ENCODE data around the gene CYP8B1. TPM values are rescaled to one million over a fixed set of nuclear protein-coding genes. Genes with fewer than 3 reads are reported as not detected.

CYP8B1 gene
- total and polyA plus RNA-seq, 2 of the 13 experiments (the other 11 are each of a cell fraction or from before 2014, with no cell fraction given), result 0.58 to 2.0 TPM

DNA sequence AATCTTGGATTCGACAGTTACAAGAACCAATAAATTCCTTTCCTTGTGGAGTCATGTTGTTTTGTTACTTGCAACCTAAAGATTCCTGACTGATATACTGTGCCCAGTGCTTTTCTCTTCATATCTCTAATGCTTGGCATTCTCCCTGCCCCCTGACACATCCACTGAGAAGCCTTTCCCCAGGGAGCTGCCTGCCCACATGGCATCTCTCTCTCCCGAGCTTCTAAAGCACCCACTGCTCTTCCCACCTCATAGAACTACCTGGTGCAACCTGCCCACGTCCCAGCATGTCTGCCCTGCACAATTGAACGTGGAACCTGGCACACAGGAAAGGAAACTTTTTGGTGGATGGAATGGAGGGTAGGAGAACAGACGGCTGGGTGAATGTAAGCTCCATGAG is 6.8 kb downstream of the CYP8B1 start:
- TF ChIP-seq FOXK2 (IDR thresholded peaks at IDR 0.05), result no peak
- H3K4me3 ChIP-seq (replicated peaks in 1 of 3; ENCODE audit: insufficient read depth in 1 of 3, low read depth in 2 of 3, low read length in 3 of 3), result no peak overlapping the region
- DNase-seq (ENCODE audit: low spot score), result no peak
- H4K20me1 ChIP-seq (ENCODE audit: insufficient read depth, low read length), result no peaks in the 10 kb centered on the region
- H3K9ac ChIP-seq (ENCODE audit: insufficient read depth, low read depth, low read length), result no peak overlapping the region
- in situ Hi-C loops (cut with HindIII; ENCODE audit: extremely low pct_ligation_motif_present, low pct_unique_long_range_greater_than_20kb) (no loop called here), intact Hi-C loops (cut with micrococcal nuclease; ENCODE audit: unreplicated experiment) (no loop called here)
- no peak overlapping the region for H2AFZ ChIP-seq (ENCODE audit: low read length)
- H3K4me1 ChIP-seq (ENCODE audit: insufficient read depth, low read length), result peaks cover 39% of the 10 kb centered on the region
- WGBS (ENCODE audit: low lambda C conversion rate), result 91% methylated on average over 5 of the region's 5 CpGs
- CTCF ChIA-PET (ENCODE audit: low intra/inter-chr PET ratio, low total read pairs), result no interaction called here
- H3K36me3 ChIP-seq (replicated peaks in 1 of 2; ENCODE audit: control insufficient read depth in 1 of 2, insufficient read depth in 2 of 2, low read length in 2 of 2), result no peaks in the 10 kb centered on the region
- no peaks in the 10 kb centered on the region for H3K79me2 ChIP-seq (ENCODE audit: insufficient read depth, low read length)
- FAIRE-seq, result no peak
- no TSS peak for BruUV-seq (replicated peaks)
- no peaks in the 10 kb centered on the region for H3K27me3 ChIP-seq (ENCODE audit: control insufficient read depth in 1 of 2, insufficient read depth in 2 of 2, low read length in 2 of 2)
- H3K27ac ChIP-seq (ENCODE audit: extremely low read length, insufficient read depth, low read length), result no peak overlapping the region
- H3K4me2 ChIP-seq (ENCODE audit: low read depth, low read length), result no peak overlapping the region
- POLR2A ChIA-PET, result interaction anchor here (0.9 to 1.7 kb wide), 2 partner anchors 13 to 29 kb away, joined by 3 read pairs; no protein-coding TSS in a partner anchor
- no peak for ATAC-seq
- H3K9me3 ChIP-seq (ENCODE audit: low read length), result no peaks in the 10 kb centered on the region

DNA sequence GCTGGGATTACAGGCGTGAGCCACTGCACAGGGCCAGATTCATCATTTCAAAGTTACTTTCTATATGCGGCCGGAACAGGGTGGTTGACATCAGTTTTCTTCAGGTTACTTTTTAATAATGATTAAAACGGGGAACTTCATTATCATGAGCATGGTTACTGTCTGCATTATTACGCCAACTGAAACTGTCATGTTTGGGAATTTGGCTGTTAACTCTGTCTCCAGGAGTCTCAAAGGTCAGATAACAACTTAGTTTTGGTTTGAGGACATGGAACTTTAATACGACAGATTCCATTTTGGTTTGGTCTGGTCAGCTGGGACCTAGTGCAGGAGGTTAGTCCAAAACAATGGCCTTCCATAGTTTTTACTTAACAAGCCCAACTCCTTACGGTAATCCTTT is 8.5 kb downstream of the CYP8B1 start:
- no peak overlapping the region for H3K9ac ChIP-seq (ENCODE audit: insufficient read depth, low read depth, low read length)
- ATAC-seq (no peak; the same call in 2 of the 3 replicates), FAIRE-seq (no peak), DNase-seq (ENCODE audit: low spot score) (no peak)
- peaks cover 22% of the 10 kb centered on the region for H3K4me1 ChIP-seq (ENCODE audit: insufficient read depth, low read length)
- intact Hi-C loops (cut with micrococcal nuclease; ENCODE audit: unreplicated experiment) (no loop called here), in situ Hi-C loops (cut with HindIII; ENCODE audit: extremely low pct_ligation_motif_present, low pct_unique_long_range_greater_than_20kb) (no loop called here)
- 90% methylated on average over 7 of the region's 7 CpGs for WGBS (ENCODE audit: low lambda C conversion rate)
- H4K20me1 ChIP-seq (ENCODE audit: insufficient read depth, low read length), result no peaks in the 10 kb centered on the region
- H3K27ac ChIP-seq (ENCODE audit: extremely low read length, insufficient read depth, low read length), result no peak overlapping the region
- no peak overlapping the region for H3K4me2 ChIP-seq (ENCODE audit: low read depth, low read length)
- H3K27me3 ChIP-seq (ENCODE audit: control insufficient read depth in 1 of 2, insufficient read depth in 2 of 2, low read length in 2 of 2), result no peaks in the 10 kb centered on the region
- ChIA-PET CTCF (ENCODE audit: low intra/inter-chr PET ratio, low total read pairs) (no interaction called here), POLR2A (interaction anchor here (0.9 to 1.4 kb wide), 2 partner anchors 8 to 63 kb away, joined by 3 read pairs; partner anchors contain the start of genes CYP8B1 and HIGD1A)
- TF ChIP-seq HNF4A (CRISPR knock-in tag; IDR thresholded peaks at IDR 0.05) (no peak), TGIF2 (CRISPR knock-in tag; IDR thresholded peaks at IDR 0.05) (no peak), PRDM15 (CRISPR knock-in tag; IDR thresholded peaks at IDR 0.05) (no peak), ZNF740 (CRISPR knock-in tag; IDR thresholded peaks at IDR 0.05) (no peak), MBD4 (IDR thresholded peaks at IDR 0.05; ENCODE audit: borderline replicate concordance, low read length) (no peak), ZNF460 (CRISPR knock-in tag; IDR thresholded peaks at IDR 0.05; ENCODE audit: borderline replicate concordance) (0 out of 2 replicates have a peak, but pooled peaks have one; percentile 4)
- no TSS peak for BruUV-seq (replicated peaks)
- no peaks in the 10 kb centered on the region for H3K36me3 ChIP-seq (replicated peaks in 1 of 2; ENCODE audit: control insufficient read depth in 1 of 2, insufficient read depth in 2 of 2, low read length in 2 of 2)
- H2AFZ ChIP-seq (ENCODE audit: low read length), result no peak overlapping the region
- no peaks in the 10 kb centered on the region for H3K9me3 ChIP-seq (ENCODE audit: low read length)
- H3K4me3 ChIP-seq (replicated peaks in 1 of 3; ENCODE audit: insufficient read depth in 1 of 3, low read depth in 2 of 3, low read length in 3 of 3), result no peak overlapping the region
- no peaks in the 10 kb centered on the region for H3K79me2 ChIP-seq (ENCODE audit: insufficient read depth, low read length)

Data from HepG2 (cell line).